Airway epithelial cell (primary cell): ENCODE data around the gene IL18RAP. TPM values are rescaled to one million over a fixed set of nuclear protein-coding genes. Genes with fewer than 3 reads are reported as not detected.

Experiments
- total RNA-seq: library from RNA; depleted of rRNA; stranded (reverse); fragments of >200 nt; gene quantifications from 2 replicates; pipeline ENCODE4 v1.2.3, GENCODE V29; 2015

The IL18RAP gene
- total RNA-seq: not detected in 2 replicates

GRCh38 chr2:102422910-102423309, at the start of gene IL18RAP:
Gene IL18RAP, plus strand, starts transcription at chr2:102423160. Its CDS starts 118 bp downstream, at chr2:102423278.

GRCh38 chr2:102473020-102473419, 50.1 kb downstream of the IL18RAP start, which contains the start of gene SLC9A4:
Gene SLC9A4, plus strand, starts transcription at chr2:102473226. Its CDS starts 534 bp downstream, at chr2:102473760.

Other genes with a start within 250 kb of the IL18RAP start
- 0.63 and 1.3 TPM in 2 replicates for gene IL1RL2, start 236.1 kb upstream of the IL18RAP start, total RNA-seq
- 0.56 and 1.1 TPM in 2 replicates for gene IL1RL1, start 111.6 kb upstream of the IL18RAP start, total RNA-seq
- 0.84 and 1.2 TPM in 2 replicates for gene IL18R1, start 67.4 kb upstream of the IL18RAP start, total RNA-seq
- gene SLC9A4, start 50.1 kb downstream of the IL18RAP start, total RNA-seq: not detected in 2 replicates
- gene SLC9A2, start 196.4 kb downstream of the IL18RAP start, total RNA-seq: 0.07 TPM in 1 of 2 replicates, not detected in the other